GM18909 (cell line): ENCODE data around the gene NKX2-4.
"Not testable (repeated sequence)": the region's sequence is repeated elsewhere in the genome, so short reads cannot be mapped to it uniquely, and the experiment has no call there.

Source experiments
- ATAC-seq: cut with Tn5 transposase; IDR thresholded peaks from one replicate; pipeline ENCODE4 v1.9.1; 2021; ENCODE audit warnings: mild to moderate bottlenecking; ENCODE audit not compliant: unreplicated experiment, poor library complexity

The NKX2-4 gene

GRCh38 chr20:21366273-21366672 lies 31.1 kb downstream of the NKX2-4 start:
- not testable (repeated sequence) for ATAC-seq

DNA sequence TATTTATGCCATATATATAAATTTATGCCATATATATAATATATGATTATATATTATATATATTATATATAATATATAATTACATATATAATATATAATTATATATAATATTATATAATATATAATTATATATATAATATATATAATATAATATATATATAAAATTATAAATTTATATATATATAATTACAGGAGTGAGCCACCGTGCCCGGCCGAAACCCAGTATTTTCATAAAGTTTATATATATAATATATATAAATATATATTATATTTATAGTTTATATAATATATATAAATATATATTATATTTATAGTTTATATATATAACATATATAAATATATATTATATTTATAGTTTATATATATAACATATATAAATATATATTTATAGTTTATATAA lies 31.6 kb downstream of the NKX2-4 start:
- no peak for ATAC-seq

- no peak for ATAC-seq
Measured at GRCh38 chr20:21364413-21364812, 32.9 kb downstream of the NKX2-4 start.

GRCh38 chr20:21361266-21361665 lies 36.1 kb downstream of the NKX2-4 start:
- ATAC-seq = no peak

DNA sequence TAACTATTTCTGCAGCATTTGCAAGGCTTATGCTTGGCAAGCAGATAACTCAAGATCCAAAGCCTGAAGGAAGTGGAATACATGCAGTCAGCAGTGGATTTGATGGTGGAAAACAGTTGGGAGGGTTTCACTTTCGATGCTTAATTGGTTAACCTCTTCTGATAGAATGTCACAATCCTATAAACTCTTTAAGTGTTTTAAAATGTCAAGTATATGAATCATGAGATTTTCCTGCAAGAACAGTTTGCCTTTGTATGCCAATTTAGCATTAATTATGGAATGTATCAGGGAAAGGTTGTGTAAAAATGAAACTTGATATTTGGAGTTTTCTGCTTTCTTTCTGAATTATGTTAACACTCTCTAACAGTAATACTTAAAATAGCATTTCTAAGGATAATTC lies 36.6 kb downstream of the NKX2-4 start:
- ATAC-seq = no peak

DNA sequence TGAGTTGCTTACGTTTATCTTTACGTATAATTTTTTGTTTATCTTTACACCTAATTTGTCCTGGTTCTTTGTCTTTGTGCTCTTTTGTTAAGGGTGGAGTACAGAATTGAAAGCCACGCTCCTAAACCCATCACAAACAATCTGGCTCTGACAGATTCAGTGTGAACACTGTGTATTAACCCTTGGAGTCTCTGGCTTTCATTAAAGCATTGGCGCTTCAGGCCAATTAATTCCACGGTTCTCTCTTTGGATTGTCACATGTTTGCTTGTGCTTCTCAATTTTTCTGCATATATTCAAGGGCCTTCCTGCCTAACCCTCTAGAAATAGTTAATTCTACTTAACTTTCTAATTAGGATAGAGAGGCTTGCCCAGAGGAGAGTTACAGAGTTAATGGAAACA lies 38.6 kb downstream of the NKX2-4 start:
- ATAC-seq = no peak

GRCh38 chr20:21357844-21358243 lies 39.5 kb downstream of the NKX2-4 start:
- ATAC-seq = no peak

- ATAC-seq = no peak
Measured at GRCh38 chr20:21356386-21356785, 40.9 kb downstream of the NKX2-4 start.

DNA sequence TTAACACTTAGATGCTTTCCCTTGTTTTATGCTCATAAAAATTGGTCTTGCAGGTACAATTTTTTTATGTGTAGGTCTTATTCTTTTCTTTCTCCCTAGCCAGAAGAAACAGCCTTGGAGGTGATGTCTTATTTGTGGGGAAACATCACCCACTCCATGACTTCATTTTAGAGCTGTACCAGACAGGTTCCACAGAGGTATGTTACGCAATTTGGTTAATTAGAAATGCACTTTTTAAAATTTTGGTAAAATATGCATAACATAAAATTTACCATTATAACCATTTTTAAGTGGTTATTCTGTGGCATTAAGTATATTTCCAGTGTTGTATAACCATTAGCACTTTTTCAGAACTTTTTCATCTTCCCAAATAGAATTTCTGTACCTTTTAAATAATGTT lies 41.3 kb downstream of the NKX2-4 start:
- no peak for ATAC-seq

DNA sequence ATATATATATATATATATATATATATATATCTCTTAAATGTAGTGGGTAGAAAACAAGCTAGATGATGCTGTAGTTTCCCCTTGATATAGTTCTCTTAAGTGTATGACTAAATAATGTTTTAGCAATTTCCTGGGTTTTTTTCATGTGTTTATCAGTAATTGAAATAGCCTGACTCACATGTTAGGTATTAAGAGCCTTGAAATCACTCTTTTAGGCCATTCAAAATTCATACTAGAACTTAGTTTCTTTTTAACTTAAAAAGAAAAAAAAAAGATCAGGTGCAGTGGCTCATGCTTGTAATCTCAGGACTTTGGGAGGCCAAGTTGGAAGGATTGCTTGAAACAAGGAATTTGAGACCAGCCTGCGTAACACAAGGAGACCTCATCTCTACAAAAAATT lies 44.1 kb downstream of the NKX2-4 start:
- ATAC-seq = no peak

- ATAC-seq = no peak
Measured at GRCh38 chr20:21352703-21353102, 44.6 kb downstream of the NKX2-4 start.
